ENCODE measurements around the gene CBARP.

The CBARP gene

GRCh38 chr19:1235625-1236538, 1.9 kb downstream of the CBARP start:
- DNase-seq (ENCODE audit: low read depth in 1 of 2, low spot score in 1 of 2), result no peak
- in situ Hi-C loops (cut with HindIII; ENCODE audit: low pct_unique_long_range_greater_than_20kb, low sequenced_read_pairs), result no loop called here
- TF ChIP-seq JUND (IDR thresholded peaks at IDR 0.05; ENCODE audit: low read depth), result no peak

GRCh38 chr19:1234955-1235380, 2.8 kb downstream of the CBARP start:
- no peak for DNase-seq (ENCODE audit: low read depth in 1 of 2, low spot score in 1 of 2)
- in situ Hi-C loops (cut with HindIII; ENCODE audit: low pct_unique_long_range_greater_than_20kb, low sequenced_read_pairs), result no loop called here
- TF ChIP-seq JUND (IDR thresholded peaks at IDR 0.05; ENCODE audit: low read depth), result no peak

- TF ChIP-seq JUND (IDR thresholded peaks at IDR 0.05; ENCODE audit: low read depth), result no peak
- no peak for DNase-seq (ENCODE audit: low read depth in 1 of 2, low spot score in 1 of 2)
- in situ Hi-C loops (cut with HindIII; ENCODE audit: low pct_unique_long_range_greater_than_20kb, low sequenced_read_pairs), result no loop called here
These were observed 3.5 kb downstream of the CBARP start for GRCh38 chr19:1234051-1234954.

- in situ Hi-C loops (cut with HindIII; ENCODE audit: low pct_unique_long_range_greater_than_20kb, low sequenced_read_pairs), result no loop called here
- no peak for TF ChIP-seq JUND (IDR thresholded peaks at IDR 0.05; ENCODE audit: low read depth)
- no peak for DNase-seq (ENCODE audit: low read depth in 1 of 2, low spot score in 1 of 2)
These were observed 4.6 kb downstream of the CBARP start for GRCh38 chr19:1233115-1233667.

GRCh38 chr19:1232652-1233072, 5.1 kb downstream of the CBARP start:
- no peak for TF ChIP-seq JUND (IDR thresholded peaks at IDR 0.05; ENCODE audit: low read depth)
- DNase-seq (ENCODE audit: low read depth in 1 of 2, low spot score in 1 of 2), result no peak
- in situ Hi-C loops (cut with HindIII; ENCODE audit: low pct_unique_long_range_greater_than_20kb, low sequenced_read_pairs), result no loop called here

- in situ Hi-C loops (cut with HindIII; ENCODE audit: low pct_unique_long_range_greater_than_20kb, low sequenced_read_pairs), result no loop called here
- DNase-seq (ENCODE audit: low read depth in 1 of 2, low spot score in 1 of 2), result no peak
- TF ChIP-seq JUND (IDR thresholded peaks at IDR 0.05; ENCODE audit: low read depth), result no peak
These were observed 5.8 kb downstream of the CBARP start for GRCh38 chr19:1231729-1232637.

- in situ Hi-C loops (cut with HindIII; ENCODE audit: low pct_unique_long_range_greater_than_20kb, low sequenced_read_pairs), result no loop called here
- DNase-seq (ENCODE audit: low read depth in 1 of 2, low spot score in 1 of 2), result no peak
- no peak for TF ChIP-seq JUND (IDR thresholded peaks at IDR 0.05; ENCODE audit: low read depth)
These were observed 6.9 kb downstream of the CBARP start for GRCh38 chr19:1230783-1231489.

GRCh38 chr19:1229924-1230782, 7.7 kb downstream of the CBARP start:
- no peak for DNase-seq (ENCODE audit: low read depth in 1 of 2, low spot score in 1 of 2)
- in situ Hi-C loops (cut with HindIII; ENCODE audit: low pct_unique_long_range_greater_than_20kb, low sequenced_read_pairs), result no loop called here
- no peak for TF ChIP-seq JUND (IDR thresholded peaks at IDR 0.05; ENCODE audit: low read depth)

GRCh38 chr19:1229056-1229923, 8.5 kb downstream of the CBARP start:
- no peak for DNase-seq (ENCODE audit: low read depth in 1 of 2, low spot score in 1 of 2)
- in situ Hi-C loops (cut with HindIII; ENCODE audit: low pct_unique_long_range_greater_than_20kb, low sequenced_read_pairs), result no loop called here

More at GRCh38 chr19:1229056-1229923, 8.5 kb downstream of the CBARP start:
- TF ChIP-seq JUND (IDR thresholded peaks at IDR 0.05; ENCODE audit: low read depth), result no peak

Measured in T47D (cell line).